Keratinocyte (primary cell): ENCODE data around the gene CES1. TPM values are rescaled to one million over a fixed set of nuclear protein-coding genes. Genes with fewer than 3 reads are reported as not detected.
"Not testable (repeated sequence)": the region's sequence is repeated elsewhere in the genome, so short reads cannot be mapped to it uniquely, and the experiment has no call there.

Source experiments
- DNase-seq: peaks from one replicate; pipeline ENCODE4 v3.0.0-alpha.2; 2011; ENCODE audit warnings: low read depth, missing footprints, low spot score
- FAIRE-seq: peaks from 2 replicates; lab custom pipeline; 2011; peaks lifted over from hg19 to GRCh38; lab: Jason Lieb, UNC
- H2AFZ ChIP-seq: 2 replicates; pipeline ENCODE4 v1.6.0; 2012; ENCODE audit warnings: low read length, control low read depth, inconsistent platforms; ENCODE audit not compliant: control insufficient read depth
- H3K27ac ChIP-seq: 2 replicates; pipeline ENCODE4 v1.5.1; 2011; ENCODE audit warnings: low read length; ENCODE audit not compliant: control insufficient read depth, insufficient read depth
- H3K27me3 ChIP-seq: 3 replicates; pipeline ENCODE4 v1.6.0; 2011; ENCODE audit warnings: low read length; ENCODE audit not compliant: control insufficient read depth, insufficient read depth; ENCODE audit errors: extremely low read depth
- H3K36me3 ChIP-seq, 2 experiments: 2 replicates in 1 of 2; 3 replicates in 1 of 2; pipeline ENCODE4 v1.5.1; 2011; ENCODE audit warnings: low read length in 2 of 2, mild to moderate bottlenecking in 1 of 2; ENCODE audit not compliant: control insufficient read depth in 2 of 2, insufficient read depth in 2 of 2; ENCODE audit errors: extremely low read depth in 1 of 2
- H3K4me1 ChIP-seq: 3 replicates; pipeline ENCODE4 v1.5.1; 2011; ENCODE audit warnings: low read length; ENCODE audit not compliant: control insufficient read depth, insufficient read depth; ENCODE audit errors: extremely low read depth
- H3K4me2 ChIP-seq: 3 replicates; pipeline ENCODE4 v1.6.0; 2011; ENCODE audit warnings: low read depth, low read length; ENCODE audit not compliant: control insufficient read depth, insufficient read depth; ENCODE audit errors: extremely low read depth
- H3K4me3 ChIP-seq, 3 experiments: fragments of 200-600 bp in 1 of 3; sonication (generic) in 1 of 3; 2 replicates in 2 of 3; 3 replicates in 1 of 3; pipeline ENCODE4 v1.5.1; 2011 to 2016; ENCODE audit warnings: low read length in 3 of 3, mild to moderate bottlenecking in 3 of 3, control low read depth in 2 of 3, inconsistent platforms in 1 of 3, low read depth in 1 of 3, mixed read lengths in 1 of 3, mixed run types in 1 of 3, moderate library complexity in 1 of 3; ENCODE audit not compliant: control insufficient read depth in 2 of 3, insufficient read depth in 2 of 3; ENCODE audit errors: extremely low read depth in 1 of 3
- H3K79me2 ChIP-seq: 2 replicates; pipeline ENCODE4 v1.6.0; 2012; ENCODE audit warnings: low read length; ENCODE audit not compliant: control insufficient read depth, insufficient read depth
- H3K9ac ChIP-seq: 3 replicates; pipeline ENCODE4 v1.6.0; 2011; ENCODE audit warnings: low read length; ENCODE audit not compliant: control insufficient read depth, insufficient read depth; ENCODE audit errors: extremely low read depth
- H3K9me1 ChIP-seq: 3 replicates; pipeline ENCODE4 v1.6.0; 2011; ENCODE audit warnings: low read length; ENCODE audit not compliant: control insufficient read depth, insufficient read depth; ENCODE audit errors: extremely low read depth
- H3K9me3 ChIP-seq: 2 replicates; pipeline ENCODE4 v1.5.1; 2012; ENCODE audit warnings: low read depth, low read length; ENCODE audit not compliant: control insufficient read depth
- H4K20me1 ChIP-seq: 3 replicates; pipeline ENCODE4 v1.6.0; 2011; ENCODE audit warnings: low read length; ENCODE audit not compliant: control insufficient read depth, insufficient read depth; ENCODE audit errors: extremely low read depth
- EZH2 ChIP-seq: IDR thresholded peaks from one replicate; pipeline ENCODE4 v1.6.1; 2012; ENCODE audit warnings: inconsistent platforms, mild to moderate bottlenecking, low read length, moderate library complexity
- dilution Hi-C: fragments of 300-500 bp; cut with MboI; formaldehyde crosslinking; loops from one replicate; pipeline ENCODE4 v1.7.0; 2020; ENCODE audit warnings: low sequenced_read_pairs; ENCODE audit not compliant: extremely low pct_ligation_motif_present
- polyA plus RNA-seq, 5 experiments: library from polyadenylated mRNA; depleted of rRNA in 3 of 5; stranded (reverse) in 3 of 5; stranded (forward) in 1 of 5; unstranded in 1 of 5; fragments of >200 nt; gene quantifications; 1 replicate in 1 of 5; 2 replicates in 3 of 5; 3 replicates in 1 of 5; pipeline versions ENCODE4 v1.2.1 to v1.2.3, GENCODE V29; 2011 to 2012; ENCODE audit warnings: missing spikeins in 2 of 5, low read depth in 1 of 5, low replicate concordance in 1 of 5
- TF ChIP-seq, protein P1 (sequence below), 3 experiments: IDR thresholded peaks in 1 of 3; conservative IDR thresholded peaks in 1 of 3; optimal IDR thresholded peaks in 1 of 3; 2 replicates in 2 of 3; 3 replicates in 1 of 3; pipeline versions ENCODE3 to v1.5.1; 2011; ENCODE audit warnings: low read length in 3 of 3, mild to moderate bottlenecking in 3 of 3, moderate library complexity in 2 of 3, control low read depth in 1 of 3, inconsistent platforms in 1 of 3; ENCODE audit not compliant: insufficient read depth in 2 of 3; ENCODE audit errors: extremely low read depth in 1 of 3

Gene CES1
- polyA plus RNA-seq, 1 donor (not counting 4 experiments of a cell fraction or from before 2014, with no cell fraction given) = 0.10 TPM

DNA sequence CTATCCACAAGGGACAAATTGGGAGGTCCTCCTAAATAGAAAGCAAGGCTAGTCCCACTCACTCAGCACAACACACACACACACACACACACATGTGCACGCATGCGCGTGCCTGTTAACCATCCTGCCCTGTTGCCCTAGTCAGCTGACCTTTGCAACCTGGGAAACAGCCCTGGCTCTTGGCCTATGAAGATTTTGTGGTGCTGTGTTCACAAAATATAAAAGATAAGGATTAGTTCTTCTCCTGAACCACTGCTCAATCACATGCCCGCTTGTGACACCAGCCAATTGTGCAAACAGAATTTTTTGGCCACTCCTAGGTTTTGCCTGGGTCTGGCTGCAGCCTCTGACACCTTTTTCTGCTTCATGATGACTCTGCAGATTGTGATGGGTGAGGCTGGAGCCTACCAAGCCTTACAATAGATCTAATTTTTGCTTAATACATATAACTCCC, 3.3 kb upstream of the CES1 start:
- Histone ChIP-seq H3K79me2 (no peaks in the 10 kb centered on the region), H3K27me3 (no peaks in the 10 kb centered on the region), H3K4me2 (no peak overlapping the region), H3K9ac (no peak overlapping the region), H2AFZ (no peak overlapping the region), H3K9me1 (no peaks in the 10 kb centered on the region), H3K9me3 (no peaks in the 10 kb centered on the region), H3K4me1 (no peaks in the 10 kb centered on the region), H4K20me1 (no peaks in the 10 kb centered on the region), H3K4me3 (no peak overlapping the region), H3K27ac (no peak overlapping the region), H3K36me3 (no peaks in the 10 kb centered on the region)
- dilution Hi-C loops = loop anchor here (25.0 kb wide), 1 partner anchor 124 kb away; no protein-coding TSS in a partner anchor
- FAIRE-seq = no peak
- DNase-seq = no peak
- no peak for TF ChIP-seq EZH2
- TF ChIP-seq, protein P1, sequence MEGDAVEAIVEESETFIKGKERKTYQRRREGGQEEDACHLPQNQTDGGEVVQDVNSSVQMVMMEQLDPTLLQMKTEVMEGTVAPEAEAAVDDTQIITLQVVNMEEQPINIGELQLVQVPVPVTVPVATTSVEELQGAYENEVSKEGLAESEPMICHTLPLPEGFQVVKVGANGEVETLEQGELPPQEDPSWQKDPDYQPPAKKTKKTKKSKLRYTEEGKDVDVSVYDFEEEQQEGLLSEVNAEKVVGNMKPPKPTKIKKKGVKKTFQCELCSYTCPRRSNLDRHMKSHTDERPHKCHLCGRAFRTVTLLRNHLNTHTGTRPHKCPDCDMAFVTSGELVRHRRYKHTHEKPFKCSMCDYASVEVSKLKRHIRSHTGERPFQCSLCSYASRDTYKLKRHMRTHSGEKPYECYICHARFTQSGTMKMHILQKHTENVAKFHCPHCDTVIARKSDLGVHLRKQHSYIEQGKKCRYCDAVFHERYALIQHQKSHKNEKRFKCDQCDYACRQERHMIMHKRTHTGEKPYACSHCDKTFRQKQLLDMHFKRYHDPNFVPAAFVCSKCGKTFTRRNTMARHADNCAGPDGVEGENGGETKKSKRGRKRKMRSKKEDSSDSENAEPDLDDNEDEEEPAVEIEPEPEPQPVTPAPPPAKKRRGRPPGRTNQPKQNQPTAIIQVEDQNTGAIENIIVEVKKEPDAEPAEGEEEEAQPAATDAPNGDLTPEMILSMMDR (optimal IDR thresholded peaks at IDR 0.05 in 1 of 3, IDR thresholded peaks at IDR 0.05 in 1 of 3, conservative IDR thresholded peaks at IDR 0.05 in 1 of 3; ENCODE audit: extremely low read depth in 1 of 3, insufficient read depth in 2 of 3, low read length in 3 of 3) = no peak

DNA sequence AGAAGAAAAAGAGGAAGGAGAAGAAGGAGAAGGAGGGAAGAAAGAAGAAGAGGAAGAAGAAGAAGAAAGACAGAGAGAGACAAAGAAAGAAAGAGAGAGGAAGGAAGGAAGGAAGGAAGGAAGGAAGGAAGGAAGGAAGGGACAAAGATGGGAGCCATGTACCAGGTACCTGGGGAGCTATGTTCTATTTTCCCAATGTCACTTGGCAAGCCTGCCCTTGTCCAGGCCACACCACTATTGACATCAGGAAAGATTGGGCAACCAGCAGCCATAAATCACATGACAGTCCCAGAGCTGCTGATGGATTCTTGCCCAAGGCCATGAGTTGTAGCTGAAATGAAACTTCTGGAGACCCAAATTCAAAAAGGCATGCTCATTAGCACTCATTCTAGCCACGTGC, 2.7 kb upstream of the CES1 start:
- no peak for DNase-seq
- Histone ChIP-seq H2AFZ (no peak overlapping the region), H3K9me3 (no peaks in the 10 kb centered on the region), H3K4me3 (no peak overlapping the region), H3K4me1 (no peaks in the 10 kb centered on the region), H4K20me1 (no peaks in the 10 kb centered on the region), H3K27ac (no peak overlapping the region), H3K9me1 (no peaks in the 10 kb centered on the region), H3K79me2 (no peaks in the 10 kb centered on the region), H3K9ac (no peak overlapping the region), H3K27me3 (no peaks in the 10 kb centered on the region), H3K36me3 (no peaks in the 10 kb centered on the region), H3K4me2 (no peak overlapping the region)
- TF ChIP-seq, protein P1 (optimal IDR thresholded peaks at IDR 0.05 in 1 of 3, IDR thresholded peaks at IDR 0.05 in 1 of 3, conservative IDR thresholded peaks at IDR 0.05 in 1 of 3; ENCODE audit: extremely low read depth in 1 of 3, insufficient read depth in 2 of 3, low read length in 3 of 3) = no peak
- no peak for TF ChIP-seq EZH2
- dilution Hi-C loops = loop anchor here (25.0 kb wide), 1 partner anchor 123 kb away; no protein-coding TSS in a partner anchor
- FAIRE-seq = no peak

DNA sequence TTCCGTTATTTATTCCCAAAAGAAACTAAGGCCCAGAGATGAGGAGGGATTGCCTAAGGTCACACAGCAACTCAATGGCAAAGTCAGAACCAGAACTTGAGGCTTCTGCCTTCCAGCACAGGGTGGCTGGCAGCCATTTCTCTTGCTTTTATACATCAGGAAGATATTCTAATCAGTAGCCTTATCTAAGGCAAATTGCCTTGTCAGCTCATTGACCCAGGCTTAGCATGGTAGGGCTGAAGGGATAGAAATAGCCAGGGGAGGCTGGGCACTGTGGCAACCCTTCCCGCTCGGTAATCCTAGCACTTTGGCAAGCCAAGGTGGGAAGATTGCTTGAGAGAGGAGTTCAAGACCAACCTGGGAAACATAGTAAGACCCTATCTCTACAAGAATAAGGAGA, 2.3 kb upstream of the CES1 start:
- H3K36me3 ChIP-seq, H3K9me3 ChIP-seq, FAIRE-seq, H2AFZ ChIP-seq, DNase-seq, H3K4me3 ChIP-seq, H3K4me2 ChIP-seq, H3K79me2 ChIP-seq, H3K9ac ChIP-seq, H3K9me1 ChIP-seq, H4K20me1 ChIP-seq, H3K4me1 ChIP-seq, H3K27ac ChIP-seq, H3K27me3 ChIP-seq: not testable (repeated sequence)
- dilution Hi-C loops = loop anchor here (25.0 kb wide), 1 partner anchor 123 kb away; no protein-coding TSS in a partner anchor
